NCI-H82 treated with DMSO at 0.1 percent for 48 hours (cell line): Measurements from ENCODE around the gene ARL16.
A peak's percentile ranks its signal among the peaks of the same experiment; 100 is the strongest.

Experiments
- DNase-seq: peaks from one replicate; lab custom pipeline; 2025; ENCODE audit not compliant: unreplicated experiment; lab: John Stamatoyannopoulos, UW

ARL16 gene

DNA sequence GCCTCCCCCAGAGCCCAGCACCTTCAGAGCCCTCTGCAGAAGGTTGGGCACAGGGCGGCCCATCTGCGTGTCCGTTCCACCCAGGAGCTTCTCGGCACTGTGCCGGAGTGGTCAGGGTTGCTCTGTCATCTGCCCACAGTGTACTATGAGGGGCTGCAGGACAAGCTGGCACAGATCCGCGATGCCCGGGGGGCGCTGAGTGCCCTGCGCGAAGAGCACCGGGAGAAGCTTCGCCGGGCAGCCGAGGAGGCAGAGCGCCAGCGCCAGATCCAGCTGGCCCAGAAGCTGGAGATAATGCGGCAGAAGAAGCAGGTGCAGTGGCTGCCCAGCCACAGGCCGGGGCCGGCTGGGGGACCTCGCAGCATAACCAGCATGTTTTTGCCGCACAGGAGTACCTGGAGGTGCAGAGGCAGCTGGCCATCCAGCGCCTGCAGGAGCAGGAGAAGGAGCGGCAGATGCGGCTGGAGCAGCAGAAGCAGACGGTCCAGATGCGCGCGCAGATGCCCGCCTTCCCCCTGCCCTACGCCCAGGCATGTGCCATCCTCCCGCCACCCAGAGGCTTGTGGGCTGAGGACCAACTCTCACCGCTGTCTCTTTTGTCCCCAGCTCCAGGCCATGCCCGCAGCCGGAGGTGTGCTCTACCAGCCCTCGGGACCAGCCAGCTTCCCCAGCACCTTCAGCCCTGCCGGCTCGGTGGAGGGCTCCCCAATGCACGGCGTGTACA lies 12.8 kb upstream of the ARL16 start:
- no peak for DNase-seq

DNA sequence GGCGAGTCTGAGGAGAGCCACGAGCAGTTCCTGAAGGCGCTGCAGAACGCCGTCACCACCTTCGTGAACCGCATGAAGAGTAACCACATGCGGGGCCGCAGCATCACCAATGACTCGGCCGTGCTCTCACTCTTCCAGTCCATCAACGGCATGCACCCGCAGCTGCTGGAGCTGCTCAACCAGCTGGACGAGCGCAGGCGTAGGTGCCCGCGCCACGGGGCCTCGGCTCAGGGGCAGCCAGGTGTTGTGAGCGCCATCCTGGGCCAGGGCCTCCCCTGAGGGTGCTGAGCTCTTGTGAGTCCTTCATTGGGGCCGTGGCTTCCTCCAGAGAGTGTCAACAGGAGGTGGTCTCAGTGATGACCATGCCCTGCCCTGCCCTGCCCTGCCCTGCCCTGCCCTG lies 12.2 kb upstream of the ARL16 start:
- no peak for DNase-seq

DNA sequence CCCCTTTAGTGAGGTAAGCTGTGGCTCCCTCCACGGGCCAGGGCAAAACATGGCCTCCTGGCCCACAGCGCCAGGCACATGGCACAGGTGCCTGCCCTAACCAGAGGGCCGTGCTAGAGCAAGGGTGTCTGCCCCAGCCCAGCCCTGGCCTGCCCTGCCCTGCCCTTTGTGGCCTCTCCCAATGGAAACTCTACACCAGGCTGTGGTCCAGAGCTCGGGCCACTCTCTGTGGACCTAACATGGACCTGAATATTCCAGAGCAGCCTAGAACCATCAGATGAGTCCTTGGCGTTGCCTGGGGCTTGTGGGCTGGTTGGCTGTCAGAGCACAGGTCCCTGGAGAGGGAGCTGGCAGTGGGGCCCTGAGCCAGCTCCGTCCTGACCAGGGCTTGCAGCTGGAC lies 11.6 kb upstream of the ARL16 start:
- DNase-seq: no peak

DNA sequence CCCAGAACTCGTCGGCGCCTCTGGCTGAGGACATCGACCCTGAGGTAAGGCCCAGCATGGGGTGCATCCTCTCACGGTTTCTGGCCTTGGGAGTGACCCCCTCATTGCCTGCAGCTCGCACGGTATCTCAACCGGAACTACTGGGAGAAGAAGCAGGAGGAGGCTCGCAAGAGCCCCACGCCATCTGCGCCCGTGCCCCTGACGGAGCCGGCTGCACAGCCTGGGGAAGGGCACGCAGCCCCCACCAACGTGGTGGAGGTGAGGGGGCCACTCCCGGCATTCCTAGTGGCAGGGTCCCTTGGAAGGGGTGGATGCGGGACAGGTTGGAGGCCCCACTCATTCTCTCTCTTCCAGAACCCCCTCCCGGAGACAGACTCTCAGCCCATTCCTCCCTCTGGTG lies 11.2 kb upstream of the ARL16 start:
- DNase-seq: no peak

DNA sequence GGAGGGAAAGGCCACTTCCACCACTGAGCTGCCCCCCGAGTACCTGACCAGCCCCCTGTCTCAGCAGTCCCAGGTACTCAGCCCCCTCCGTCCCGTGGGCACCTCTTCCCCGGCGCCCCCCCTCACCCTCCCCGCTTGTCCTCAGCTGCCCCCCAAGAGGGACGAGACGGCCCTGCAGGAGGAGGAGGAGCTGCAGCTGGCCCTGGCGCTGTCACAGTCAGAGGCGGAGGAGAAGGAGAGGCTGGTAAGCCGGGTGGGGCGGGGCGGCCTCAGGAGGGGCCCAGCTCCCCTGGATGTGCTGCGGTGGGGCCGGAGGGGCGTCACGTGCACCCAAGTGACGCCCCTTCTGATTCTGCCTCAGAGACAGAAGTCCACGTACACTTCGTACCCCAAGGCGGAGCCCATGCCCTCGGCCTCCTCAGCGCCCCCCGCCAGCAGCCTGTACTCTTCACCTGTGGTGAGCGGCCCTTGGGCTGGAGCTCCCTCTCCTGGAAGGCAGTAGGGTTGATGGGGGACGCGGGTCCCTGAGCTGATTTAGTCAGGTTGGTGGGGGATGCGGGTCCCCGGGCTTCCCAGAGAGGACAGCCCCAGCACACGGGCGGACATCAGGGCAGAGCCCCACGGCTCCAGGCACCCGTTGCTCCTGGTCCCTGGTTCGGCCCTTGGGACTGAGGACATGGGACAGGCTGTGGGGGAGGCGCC lies 10.1 kb upstream of the ARL16 start:
- no peak for DNase-seq

DNA sequence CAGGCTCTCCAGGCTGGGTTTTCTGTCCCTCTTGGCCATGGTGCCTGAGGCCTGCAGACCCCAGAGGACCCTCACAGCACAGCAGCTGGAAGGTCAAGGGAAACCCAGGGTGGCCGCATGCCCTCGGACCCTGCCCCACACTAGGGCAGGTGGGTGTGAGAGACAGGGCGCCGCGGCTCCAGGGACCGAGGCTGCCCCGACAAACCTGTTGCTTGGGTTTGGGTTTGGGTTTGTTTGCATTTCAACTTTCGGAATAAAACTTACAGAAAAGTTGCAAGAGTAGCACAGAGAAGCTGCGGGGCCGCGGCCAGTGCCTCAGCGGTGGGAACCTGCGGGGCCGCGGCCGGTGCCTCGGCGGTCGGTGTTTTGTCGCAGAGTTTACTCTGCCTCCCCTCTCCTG lies 8.0 kb upstream of the ARL16 start:
- no peak for DNase-seq

DNA sequence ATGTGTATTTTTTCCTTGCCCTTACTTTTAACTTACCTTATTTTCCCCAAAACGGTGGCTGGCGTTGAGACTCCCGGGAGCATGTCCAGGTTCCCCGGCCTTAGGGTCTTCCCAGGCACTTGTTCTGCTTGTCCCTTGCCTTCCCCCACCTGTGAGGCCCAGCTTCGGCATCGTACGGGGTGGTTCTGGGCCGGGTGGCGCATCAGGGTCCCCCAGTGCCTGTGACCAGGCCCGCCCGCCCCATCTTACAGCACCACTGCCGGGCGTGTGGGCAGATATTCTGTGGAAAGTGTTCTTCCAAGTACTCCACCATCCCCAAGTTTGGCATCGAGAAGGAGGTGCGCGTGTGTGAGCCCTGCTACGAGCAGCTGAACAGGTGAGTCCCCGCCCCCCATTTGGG lies 7.6 kb upstream of the ARL16 start:
- DNase-seq: no peak

DNA sequence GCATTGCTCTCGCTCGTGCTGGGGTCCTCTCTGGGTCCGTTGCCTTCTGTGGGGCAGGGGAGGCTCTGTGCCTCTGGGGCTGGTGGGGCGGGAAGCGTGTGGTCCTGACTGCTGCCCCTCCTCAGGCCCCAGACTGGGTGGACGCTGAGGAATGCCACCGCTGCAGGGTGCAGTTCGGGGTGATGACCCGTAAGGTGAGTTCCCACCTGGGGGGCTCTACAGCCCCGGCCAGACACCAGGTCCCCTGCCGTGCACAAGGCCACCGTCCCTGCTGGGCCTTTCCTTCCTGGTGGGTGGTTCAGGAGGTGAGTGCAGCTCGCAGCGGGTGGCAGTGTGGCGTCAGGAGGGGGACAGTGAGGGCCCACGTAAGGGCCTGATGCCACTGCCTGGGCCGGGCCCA lies 7.0 kb upstream of the ARL16 start:
- no peak for DNase-seq

DNA sequence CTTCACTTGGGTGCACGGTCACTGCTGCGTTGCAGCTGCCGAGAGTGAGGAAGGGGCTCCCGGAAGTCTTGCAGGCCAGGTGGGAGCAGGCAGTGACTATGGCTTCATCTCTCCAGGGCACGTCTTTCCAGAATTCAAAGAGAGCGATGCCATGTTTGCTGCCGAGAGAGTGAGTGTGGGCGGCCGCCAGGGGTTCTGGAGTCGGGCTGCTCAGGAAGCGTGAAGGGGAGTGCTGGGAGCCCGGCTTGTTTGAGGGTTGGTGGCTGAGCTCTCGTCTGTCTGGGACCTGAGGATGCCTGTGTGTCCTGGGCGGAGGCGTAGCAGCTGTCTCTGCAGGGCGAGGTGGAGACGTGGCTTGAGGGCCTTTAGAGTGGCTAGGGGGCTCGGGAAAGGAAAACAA lies 6.5 kb upstream of the ARL16 start:
- DNase-seq: no peak

DNA sequence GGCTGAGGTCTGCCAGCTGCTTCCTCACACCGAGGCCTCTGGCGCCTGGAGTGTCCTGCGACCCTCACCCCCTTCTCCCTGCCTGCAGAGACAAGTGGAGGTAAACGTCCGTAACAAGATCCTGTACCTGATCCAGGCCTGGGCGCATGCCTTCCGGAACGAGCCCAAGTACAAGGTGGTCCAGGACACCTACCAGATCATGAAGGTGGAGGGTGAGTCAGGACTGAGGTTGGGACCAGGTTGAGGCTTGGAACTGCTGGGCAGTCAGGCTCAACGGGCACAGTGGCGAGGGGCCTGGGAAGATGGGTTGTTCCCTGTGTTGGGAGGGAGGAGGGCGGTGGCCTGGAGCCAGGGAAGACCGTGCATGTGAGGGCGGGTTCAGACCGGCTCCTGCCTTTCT lies 5.0 kb upstream of the ARL16 start:
- DNase-seq: no peak

DNA sequence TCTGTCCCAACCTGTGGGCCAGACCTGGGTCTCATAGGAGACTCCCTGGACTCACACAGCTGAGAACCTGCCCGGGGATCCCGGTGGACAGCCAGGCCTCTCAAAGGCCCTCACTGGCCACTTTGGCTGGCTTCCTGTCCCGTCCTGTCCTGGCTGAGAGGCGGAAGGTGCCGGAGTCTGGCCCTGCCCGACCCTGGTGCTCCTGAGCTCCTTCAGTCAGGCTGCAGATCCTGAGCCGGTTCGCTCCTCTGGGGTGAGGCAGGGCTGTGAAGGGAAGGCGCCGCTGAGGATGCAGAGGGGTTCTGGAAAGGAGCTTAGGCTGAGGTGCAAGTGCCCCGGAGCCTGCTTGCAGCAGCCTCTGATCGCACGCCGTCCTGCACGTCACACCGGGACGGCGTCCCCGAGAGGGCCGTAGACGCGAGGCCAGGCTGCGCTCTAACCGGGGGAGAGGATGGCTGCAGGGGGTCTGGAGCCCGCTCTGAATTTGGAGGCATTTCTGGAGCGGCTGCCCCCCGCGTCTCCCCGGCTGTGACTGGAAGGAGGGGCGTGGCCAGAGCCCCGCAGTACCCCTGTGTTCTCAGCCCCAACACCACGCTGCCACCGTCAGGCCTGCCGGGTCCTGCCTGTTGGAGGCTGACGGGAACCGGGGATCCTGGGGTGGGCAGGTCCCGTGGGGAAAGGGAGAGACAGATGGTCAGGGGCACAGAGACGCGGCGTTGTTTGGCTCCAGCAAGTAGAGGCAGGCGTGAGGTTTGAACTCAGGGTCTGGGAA lies 4.4 kb upstream of the ARL16 start:
- no peak for DNase-seq

DNA sequence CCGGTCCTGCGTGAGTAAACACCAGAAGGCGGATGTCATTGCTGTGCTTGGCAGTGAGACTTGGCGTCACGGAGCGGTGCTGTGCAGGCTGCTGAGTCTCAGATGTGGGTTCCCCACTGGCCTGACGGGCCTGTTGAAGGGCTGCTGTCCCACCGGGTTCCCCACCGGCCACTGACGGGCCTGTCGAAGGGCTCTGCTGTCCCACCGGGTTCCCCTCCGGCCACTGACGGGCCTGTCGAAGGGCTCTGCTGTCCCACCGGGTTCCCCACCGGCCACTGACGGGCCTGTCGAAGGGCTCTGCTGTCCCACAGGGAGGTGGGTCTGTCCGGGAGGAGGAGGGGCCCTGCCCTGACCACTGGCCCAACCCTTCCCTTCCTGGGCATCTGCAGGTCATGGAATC lies 3.0 kb upstream of the ARL16 start:
- no peak for DNase-seq

DNA sequence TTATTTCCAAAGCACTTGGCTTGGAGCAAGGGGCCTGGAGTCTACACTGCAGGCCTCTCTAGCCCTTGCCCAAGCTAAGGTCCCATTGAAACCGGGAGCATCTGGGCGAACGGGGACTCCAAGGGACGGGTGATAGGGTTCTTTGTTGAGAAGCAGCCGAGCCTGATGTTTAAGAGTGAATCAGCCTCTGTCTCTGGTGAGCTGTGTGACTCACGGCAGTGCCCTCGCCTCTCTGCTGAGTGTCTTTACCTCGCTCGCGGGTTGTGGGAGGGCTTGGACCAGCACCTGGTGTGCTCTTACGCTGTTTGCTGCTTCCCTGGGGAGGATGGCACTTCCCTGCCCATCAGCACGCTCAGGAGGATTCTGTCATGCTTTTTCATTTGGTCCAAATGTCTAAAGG lies 1.5 kb upstream of the ARL16 start:
- no peak for DNase-seq

DNA sequence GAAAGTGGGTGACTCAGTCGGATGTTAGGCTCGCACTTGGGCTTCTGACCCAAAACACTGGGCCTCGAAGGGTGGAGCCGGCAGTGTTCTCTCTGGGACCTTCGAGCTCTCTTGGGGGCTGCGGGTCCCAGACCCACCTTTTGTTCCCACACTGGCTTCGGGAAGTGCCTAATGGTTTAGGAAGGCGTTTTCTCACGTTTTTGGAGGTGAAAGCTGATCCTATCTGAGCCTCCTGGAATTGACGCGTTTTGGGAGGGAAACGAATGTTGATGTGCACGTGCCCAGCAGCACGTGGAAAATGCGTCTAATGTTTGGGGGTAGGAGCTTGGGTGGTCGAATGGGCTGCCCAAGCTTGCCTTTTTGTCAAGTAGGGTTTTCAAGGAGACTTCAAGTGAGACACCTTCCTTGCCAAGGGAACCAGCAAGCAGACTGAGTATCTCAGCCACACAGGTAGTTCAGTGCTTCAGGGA lies 880 bp upstream of the ARL16 start:
- DNase-seq: no peak

DNA sequence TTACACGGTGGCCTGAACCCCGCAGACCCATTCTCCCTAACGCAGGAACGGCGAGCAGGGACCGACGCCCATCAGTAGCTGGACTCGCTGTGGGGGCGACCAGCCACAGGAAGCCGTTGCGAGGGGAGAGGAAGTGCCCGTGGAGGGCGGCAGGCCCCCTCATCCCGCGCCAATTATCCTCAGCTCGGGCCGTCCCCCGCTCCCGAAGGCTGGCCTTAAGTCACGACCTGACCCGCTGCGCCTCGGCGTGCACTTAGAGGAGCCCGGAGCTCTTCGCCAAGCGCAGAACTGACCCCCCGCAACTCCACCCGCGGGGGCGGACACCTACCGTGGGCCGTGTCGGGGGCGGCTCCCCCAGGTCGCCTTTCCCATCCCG lies 401 bp downstream of the ARL16 start:
- DNase-seq: no peak

DNA sequence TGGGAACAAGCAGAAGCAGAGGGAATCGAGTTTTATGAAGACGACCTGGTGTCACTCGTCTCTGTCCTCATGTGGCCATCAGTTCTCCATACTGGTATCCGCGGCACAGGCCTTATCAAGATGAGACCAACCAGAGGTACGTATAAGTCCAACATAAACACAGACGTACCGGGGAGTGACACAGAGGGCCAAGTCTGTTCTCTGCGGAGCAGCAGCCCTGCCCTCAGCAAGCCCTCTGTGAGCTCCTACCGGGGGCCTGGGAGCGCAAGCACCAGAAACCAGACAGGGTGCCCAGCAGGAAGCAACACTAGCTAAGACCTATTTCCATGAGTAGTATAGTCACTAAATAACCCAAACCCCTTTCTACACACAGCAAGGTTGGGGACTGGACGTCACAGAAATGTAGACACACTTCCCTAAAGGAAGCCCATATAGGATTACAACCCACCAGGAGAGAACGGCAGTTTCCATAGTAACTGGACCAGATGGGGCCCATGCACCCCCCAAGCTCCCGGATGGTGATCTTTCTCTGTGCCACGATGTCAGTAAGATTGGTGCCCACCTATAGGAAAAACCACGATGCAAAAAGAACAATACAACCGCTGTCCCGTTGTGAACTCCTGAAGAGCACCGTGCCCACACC lies 911 bp downstream of the ARL16 start:
- DNase-seq: no peak

DNA sequence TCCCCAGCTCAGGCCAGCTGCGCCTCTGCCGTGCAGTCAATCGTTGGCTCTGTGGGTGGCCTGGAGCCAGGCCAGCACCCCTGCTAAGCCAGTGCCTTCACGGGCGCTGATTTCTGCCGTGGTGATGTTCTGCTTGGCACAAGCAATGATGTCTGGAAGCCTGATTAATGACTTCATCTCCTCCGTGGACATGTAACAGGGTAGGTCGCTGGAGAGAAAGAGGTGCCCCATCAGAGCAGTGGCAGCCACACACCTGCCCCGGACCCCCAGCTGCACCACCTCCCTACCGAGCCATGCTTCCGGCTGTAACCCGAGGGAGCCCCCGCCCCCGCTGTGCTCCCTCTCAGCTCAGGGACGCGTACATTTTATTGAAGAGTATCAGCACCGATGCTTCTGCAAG lies 1.9 kb downstream of the ARL16 start:
- DNase-seq: no peak

DNA sequence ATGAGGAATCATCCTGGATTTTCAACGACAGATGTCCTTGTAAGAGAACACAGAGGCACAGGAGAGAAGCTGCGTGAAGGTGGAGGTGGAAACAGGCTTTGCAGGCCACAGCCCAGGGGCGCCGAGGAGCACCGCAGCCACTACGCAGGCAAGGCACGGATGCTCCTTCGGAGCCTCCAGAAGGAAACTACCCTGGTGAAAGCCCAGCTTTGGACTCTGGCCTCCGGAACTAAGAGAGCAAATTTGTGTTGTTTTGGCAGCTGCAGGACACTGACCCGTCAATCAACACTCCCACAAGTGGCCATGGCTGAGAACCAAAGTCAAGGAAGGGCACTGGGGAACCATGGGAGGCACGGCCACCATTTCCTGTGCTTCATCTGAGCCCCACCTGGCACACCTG lies 3.4 kb downstream of the ARL16 start:
- no peak for DNase-seq

DNA sequence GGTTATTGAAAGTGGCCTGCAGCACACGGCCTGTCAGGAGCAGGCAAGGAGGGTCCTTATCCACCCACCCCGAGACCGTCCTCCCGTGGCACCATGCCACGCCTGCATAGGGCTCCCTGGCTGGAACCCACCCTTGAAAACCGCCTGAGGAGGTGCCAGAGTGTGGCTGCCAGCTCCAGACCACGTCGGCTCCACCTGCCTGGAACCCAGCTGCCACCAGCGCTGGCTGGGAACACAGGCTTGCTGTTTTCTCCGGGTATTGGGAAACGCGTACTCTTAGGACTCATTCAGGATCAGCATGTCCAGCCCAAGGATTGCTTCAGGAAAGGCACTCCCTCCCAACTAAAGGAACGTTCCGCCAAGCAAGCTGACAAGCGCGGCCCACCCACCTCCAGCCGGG lies 6.7 kb downstream of the ARL16 start:
- no peak for DNase-seq

DNA sequence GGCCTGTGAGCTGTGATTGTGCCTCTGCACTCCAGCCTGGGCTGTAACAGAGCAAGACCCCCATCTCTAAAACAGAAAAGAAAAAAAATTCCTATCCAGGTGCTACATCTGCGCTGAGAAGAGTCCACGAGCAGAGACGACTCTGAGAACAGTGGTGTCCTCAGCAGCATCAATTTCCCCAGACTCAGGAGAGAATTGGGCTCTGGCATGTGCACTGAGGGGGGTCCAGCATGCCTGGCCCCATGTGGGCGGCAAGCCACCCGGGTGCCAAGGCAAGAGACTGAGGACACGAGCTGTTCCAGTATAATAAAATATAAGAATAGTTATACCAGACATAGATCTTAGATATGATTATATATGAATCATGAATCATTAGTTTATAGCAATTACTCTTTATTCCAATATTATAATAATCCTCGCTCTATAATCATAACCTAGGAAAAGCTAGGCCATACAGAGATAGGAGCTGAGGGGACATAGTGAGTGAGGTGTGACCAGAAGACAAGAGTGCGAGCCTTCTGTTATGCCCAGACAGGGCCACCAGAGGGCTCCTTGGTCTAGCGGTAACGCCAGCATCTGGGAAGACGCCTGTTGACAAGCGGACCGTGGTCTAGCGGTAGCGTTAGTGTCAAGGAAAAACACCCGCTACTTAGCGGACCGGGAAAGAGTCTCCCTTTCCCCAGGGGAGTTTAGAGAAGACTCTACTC lies 7.9 kb downstream of the ARL16 start:
- peak; percentile 9 for DNase-seq
